GF-D8 (cell line): Measurements from ENCODE around the gene GNB2.
A peak's percentile ranks its signal among the peaks of the same experiment; 100 is the strongest.
"Not testable (repeated sequence)": the region's sequence is repeated elsewhere in the genome, so short reads cannot be mapped to it uniquely, and the experiment has no call there.

Source experiments
- DNase-seq: peaks from one replicate; lab custom pipeline; 2025; lab: John Stamatoyannopoulos, UW

Gene GNB2

DNA sequence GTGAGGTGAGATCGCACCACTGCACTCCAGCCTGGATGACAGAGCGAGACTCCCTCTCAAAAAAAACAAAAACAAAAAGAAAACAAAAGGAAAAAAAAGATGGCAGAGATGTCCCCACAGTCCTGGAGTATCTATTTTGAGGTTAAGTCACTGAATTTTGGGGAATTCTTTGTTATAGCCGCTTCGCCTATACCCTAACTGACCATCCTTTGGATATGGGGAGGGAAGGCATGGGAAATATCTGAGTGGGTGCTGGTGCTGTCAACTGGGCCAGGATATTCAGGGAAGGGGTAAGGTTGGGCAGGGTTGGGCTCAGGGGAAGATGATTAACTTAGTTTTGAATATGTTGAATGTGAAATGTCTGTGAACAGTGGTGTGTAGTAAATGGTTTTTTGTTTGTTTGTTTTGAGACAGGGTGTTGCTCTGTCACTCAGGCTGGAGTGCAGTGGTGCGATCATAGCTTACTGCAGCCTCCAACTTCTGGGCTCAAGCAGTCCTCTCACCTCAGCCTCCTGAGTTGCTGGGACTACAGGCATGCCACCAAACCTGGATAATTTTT is 8.3 kb upstream of the GNB2 start:
- DNase-seq: no peak

DNA sequence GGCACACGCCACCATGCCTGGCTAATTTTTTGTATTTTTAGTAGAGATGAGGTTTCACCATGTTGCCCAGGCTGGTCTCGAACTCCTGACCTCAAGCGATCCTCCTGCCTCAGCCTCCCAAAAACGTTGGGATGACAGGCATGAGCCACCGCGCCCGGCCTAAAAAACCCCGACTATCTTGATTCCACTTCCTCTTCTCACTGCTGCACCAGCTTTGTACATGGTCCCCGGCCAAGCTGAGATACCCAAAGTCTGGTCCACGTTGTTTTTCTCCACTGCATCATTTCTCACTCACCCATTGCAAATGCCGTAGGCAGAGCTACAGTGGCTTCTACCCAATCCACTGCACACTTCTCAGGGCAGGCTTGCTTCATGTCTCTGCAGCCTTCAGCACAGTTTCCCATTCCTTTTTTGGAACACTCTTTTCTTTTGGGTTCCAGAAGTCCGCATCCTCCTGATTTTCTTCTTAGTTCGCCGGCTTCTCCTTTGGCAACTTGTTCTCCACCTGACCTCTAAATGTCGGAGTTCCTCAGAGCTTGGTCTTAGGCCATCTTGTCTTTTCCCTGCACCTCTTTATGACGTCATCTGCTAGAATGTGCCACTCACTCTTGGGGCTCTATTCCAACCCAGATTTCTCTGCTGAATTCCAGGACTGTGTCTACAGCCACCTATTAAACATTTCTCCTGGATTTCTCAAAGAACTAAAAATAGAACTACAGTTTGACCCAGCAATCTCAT is 6.0 kb upstream of the GNB2 start:
- DNase-seq: no peak

DNA sequence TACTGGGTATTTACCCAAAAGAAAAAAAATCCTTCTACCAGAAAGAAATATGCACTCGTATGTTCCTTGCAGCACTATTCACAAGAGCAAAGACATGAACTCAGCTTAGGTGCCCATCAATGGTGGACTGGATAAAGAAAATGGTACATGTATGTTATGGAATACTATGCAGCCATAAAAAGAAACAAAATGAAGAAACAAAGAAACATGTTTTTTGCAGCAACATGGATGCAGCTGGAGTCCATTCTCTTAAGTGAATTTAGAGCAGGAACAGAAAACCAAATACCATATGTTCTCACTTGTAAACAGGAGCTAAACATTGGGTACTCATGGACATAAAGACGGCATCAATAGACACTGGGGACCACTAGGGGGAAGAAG is 5.5 kb upstream of the GNB2 start:
- no peak for DNase-seq

DNA sequence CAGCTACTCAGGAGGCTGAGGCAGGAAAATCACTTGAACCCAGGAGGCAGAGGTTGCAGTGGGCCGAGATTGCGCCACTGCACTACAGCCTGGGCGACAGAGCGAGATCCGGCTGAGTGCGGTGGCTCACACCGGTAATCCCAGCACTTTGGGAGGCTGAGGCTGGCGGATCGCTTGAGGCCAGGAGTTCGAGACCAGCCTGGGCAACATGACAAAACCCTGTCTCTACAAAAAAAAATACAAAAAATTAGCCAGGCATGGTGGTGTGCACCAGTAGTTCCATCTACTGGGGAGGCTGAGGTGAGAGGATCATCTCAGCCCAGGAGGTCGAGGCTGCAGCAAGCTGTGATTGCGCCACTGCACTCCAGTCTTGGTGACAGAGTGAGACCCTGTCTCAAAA is 4.4 kb upstream of the GNB2 start:
- DNase-seq: not testable (repeated sequence)

DNA sequence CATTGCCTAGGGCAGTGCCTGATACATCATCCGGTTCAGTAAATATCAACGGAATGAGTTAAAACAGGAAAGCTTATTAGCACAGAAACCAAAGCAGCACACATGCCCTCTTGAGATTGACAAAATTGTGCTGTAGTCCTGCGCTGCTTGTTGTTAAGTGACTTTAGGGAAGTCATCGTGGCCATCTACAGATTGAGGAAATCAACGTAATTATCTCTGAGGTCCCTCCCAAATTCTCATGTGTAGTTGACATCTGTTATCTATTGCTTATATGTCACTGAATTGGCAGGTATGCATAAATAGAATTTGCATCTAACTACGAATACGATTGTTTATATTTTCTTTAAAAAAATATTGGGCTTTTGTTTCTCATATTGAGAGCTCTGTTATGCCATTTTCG is 3.5 kb upstream of the GNB2 start:
- no peak for DNase-seq

DNA sequence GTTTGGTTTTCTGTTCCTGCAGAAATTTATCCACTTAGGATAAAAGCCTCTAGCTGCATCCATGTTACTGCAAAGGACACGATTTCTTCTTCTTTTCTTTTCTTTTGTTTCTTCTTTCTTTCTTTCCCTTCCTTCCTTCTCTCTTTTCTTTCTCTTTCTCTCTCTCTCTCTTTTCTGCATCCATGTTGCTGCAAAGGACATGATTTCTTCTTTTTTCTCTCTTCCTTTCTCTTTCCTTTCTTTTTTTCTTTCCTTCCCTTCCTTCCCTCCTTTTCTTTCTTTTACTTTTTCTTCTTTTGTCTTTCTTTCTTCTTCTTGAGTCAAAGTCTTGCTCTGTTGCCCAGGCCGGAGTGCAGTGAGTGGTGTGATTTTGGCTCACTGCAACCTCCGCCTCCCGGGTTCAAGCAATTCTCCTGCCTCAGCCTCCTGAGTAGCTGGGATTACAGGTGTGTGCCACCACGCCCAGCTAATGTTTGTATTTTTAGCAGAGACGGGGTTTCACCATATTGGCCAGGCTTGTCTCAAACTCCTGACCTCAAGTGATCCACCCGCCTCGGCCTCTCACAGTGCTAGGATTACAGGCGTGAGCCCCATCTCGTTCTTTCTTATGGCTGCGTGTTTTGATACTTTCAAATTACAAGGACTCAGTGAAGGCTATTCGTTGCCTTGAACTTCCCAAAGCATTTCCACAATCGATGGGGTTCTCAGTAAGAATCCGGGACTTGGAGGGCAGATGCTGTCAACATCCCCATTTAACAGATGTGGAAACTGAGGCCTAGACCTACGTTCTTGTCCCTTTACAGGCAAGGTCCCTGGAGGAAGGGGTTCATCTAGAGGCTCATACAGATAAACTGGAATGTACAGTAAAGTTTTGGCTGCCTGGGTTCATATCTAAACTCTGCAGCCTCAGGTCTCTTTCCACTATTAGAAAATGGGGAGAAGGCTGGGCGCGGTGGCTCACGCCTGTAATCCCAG is 1.9 kb upstream of the GNB2 start:
- DNase-seq: no peak

DNA sequence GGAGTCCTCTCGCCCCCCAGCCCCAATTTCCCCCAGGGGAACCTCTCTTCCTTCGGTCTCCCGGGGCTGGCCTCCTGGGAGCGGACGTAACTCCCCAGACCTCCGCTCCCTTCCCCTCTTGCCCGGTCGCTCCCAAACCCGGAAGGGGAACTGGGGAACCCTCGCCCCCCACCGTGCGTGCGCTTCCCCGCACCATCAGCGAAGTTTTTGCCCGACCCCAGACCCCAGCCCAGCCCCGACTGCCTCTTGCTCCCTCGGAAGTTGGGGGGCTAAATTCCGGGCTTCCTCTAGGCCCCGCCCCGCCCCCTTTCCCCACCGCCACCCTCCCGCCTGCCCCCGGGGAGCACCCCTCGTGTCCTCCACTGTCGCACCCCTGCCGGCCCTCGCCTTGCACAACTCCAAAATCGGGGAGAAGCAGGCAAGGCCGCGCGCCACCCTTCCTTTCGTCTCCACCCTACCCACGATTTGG is 436 bp downstream of the GNB2 start:
- no peak for DNase-seq

DNA sequence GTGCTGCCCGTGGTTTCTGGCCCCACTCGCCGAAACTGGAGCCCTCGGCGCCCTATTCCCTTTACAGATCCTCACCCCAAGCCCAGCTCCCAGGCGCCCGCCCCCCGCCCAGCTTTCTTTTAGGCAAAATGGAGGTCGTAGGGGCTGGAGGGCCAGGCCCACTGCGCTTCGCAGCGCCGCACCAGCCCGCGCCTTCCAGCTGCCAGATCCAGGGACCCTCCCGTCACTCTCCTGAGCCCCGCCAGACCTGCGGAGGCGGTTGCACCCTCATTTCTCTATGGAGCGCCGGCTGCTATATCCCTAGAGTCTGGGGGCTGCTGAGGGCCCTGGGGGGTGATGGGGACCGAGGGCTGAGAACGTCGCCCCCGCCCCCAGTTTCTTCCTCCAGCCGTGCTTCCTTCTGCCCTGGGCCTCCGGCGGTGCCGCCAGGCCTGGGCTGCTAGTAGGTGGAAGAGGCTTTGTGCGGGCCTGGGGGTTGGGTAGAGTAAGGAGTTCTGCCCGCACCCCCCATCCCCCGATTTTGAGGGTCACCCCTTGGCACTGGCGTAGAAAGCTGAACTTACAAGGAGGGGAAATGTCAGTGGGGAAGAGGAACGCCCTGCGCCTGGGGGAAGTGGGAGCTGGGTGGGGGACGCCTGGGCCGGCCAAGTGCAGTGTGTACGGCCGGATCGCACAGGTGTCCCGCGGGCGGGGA is 1.0 kb downstream of the GNB2 start:
- DNase-seq: no peak

DNA sequence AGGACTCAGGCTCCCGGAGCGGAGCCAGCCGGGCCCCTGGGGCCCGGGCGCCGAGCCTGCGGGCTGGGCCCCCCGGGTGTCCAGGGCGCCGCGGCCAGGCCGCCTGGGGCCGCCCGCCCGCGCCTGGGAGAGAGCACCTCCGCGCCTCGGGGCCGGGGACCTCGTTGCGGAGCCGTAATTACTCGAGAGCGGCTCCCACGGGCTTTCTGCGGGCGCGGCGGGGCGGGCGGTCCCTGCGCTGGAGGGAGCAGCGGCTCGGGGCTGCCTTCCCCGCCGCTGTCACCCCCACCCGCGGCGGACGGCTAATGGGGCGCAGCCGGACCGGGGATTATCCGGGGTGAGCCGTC is 1.5 kb downstream of the GNB2 start:
- DNase-seq: no peak

DNA sequence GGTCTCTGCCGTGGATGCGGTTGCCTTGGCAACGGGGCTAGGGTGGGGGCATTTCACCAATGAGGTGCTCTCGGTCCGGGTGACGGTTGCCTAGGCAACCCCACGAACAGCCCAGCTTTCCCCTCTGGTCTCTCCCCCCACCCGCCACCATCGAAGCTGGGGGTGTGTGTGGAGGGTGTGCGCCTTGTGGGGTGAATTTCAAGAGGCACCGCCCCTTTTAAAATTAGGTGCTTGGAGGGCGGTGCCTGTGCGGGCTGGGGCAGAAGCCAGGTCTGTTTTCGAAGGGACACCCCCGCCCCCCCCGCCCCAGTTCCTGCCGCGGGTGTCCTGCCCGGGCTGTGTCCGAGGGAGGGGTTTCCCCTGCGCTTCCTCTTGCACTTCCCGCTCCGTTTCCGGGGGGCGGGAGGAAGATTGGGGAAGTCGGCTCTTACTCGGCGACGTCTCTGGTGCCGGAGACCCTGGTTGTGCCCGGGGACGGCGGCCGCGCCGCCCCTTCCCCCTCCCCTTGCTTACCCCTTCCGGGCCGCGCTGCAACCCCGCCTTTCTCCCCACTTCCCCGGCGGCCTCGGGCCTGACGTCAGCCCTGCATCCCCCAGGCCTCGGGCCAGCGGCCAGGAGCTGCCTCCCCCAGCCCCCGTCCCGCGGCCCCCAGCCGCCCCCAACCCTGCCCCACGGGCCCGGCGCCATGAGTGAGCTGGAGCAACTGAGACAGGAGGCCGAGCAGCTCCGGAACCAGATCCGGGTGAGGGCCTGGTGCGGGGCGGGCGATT is 2.2 kb downstream of the GNB2 start:
- DNase-seq: peak; percentile 60

DNA sequence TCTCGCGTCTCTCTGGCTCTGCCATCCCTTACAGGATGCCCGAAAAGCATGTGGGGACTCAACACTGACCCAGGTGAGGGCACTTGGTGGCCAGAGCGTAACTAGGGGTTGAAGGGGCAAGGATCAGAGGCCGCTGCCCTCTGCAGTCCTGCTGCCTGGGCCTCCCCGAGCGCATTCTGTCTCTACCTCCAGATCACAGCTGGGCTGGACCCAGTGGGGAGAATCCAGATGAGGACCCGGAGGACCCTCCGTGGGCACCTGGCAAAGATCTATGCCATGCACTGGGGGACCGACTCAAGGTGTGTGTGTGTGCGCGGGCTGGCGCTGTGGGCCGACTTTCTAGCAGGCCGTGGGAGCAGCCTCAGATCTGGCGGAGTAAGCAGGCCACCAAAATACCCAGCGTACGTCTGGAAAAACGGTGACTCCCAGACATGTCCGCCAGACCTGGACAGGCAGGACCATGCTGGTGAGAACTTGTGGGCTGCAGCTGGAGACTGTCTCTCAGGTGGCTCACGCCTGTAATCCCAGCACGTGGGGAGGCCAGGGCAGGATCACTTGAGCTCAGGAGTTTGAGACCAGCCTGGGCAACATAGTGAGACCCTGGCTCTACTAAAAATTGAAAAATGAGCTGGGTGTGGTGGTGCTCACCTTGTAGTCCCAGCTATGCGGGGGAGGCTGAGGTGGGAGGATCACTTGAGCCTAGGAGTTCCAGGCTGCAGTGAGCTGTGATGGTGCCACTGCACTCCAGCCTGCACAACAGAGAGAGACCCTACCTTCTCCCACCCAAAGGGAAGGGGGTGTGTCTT is 3.2 kb downstream of the GNB2 start:
- no peak for DNase-seq

DNA sequence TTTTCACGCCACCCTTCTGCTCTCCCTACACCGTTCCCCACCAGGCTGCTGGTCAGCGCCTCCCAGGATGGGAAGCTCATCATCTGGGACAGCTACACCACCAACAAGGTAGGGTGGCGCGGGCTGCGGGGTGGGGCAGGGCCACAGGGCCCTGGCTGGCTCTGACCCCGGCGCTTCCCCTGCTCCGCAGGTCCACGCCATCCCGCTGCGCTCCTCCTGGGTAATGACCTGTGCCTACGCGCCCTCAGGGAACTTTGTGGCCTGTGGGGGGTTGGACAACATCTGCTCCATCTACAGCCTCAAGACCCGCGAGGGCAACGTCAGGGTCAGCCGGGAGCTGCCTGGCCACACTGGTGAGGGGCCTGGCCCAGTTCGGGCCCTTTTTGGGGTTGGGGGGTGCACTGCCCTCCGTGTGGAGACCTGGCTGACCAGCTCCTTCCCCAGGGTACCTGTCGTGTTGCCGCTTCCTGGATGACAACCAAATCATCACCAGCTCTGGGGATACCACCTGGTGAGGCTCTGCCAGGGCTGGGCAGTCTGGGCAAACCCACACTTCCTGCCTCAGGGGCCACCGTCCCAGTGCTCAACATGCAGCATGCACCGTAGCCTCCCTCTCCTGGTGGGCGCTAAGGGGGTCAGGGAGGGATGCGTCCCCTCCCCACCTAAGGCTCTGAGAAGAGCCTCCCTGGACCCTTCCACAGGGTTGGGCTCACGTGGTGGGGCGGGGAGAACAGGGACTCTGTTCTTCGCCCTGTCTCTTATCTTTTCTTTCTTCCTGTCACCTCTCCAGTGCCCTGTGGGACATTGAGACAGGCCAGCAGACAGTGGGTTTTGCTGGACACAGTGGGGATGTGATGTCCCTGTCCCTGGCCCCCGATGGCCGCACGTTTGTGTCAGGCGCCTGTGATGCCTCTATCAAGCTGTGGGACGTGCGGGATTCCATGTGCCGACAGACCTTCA is 4.0 kb downstream of the GNB2 start:
- DNase-seq: no peak

DNA sequence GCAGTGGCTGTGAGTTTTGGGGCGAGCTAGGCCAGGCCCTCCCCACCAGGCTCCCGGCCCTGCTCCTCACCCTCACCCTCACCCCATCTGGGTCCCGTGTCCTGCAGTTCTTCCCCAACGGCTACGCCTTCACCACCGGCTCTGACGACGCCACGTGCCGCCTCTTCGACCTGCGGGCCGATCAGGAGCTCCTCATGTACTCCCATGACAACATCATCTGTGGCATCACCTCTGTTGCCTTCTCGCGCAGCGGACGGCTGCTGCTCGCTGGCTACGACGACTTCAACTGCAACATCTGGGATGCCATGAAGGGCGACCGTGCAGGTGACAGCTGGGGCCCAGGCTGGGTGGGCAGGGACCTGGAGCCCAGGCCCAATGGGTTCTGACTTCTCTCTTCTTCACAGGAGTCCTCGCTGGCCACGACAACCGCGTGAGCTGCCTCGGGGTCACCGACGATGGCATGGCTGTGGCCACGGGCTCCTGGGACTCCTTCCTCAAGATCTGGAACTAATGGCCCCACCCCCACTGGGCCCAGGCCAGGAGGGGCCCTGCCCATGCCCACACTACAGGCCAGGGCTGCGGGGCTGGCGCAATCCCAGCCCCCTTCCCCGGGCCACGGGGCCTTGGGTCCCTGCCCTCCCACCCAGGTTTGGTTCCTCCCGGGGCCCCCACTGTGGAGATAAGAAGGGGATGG is 4.9 kb downstream of the GNB2 start:
- DNase-seq: no peak

DNA sequence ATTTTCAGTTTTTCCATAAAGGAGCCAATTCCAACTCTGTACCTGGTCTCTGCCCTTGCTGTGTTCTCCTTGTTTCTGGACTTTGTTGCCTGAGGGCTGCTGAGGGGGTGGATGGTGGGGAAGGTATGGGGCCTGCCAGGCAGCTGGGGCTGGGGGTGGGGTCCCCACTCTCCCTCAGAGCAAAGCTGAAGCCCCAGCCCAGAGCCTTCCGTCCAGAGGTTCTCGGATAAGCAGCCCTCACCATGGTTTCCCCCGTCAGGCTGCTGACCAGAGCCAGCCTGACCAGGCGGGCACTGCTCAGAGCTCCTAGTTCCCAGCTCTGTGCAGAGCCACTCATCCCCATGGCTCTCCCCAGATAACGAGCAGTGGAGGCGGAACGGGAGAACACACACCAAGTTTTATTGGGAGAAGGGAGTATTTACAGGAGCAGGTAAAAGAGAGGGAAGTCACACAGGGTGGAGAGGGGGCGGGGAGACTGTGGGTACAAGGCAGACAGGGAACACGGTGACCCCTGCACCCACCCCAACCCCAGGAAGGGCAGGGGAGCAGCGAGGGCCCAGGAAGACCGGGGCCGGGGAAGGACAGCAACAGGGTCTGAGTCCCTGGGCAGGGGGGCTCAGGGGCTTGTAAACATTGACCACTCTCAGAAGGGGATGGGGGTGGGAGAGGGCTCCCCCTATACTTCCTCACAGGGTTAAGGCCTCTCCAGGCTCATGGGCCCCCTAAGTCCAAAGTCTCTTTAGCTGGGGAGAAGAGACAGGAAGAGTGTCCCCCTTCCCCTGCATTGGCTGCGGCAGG is 5.8 kb downstream of the GNB2 start:
- DNase-seq: no peak

DNA sequence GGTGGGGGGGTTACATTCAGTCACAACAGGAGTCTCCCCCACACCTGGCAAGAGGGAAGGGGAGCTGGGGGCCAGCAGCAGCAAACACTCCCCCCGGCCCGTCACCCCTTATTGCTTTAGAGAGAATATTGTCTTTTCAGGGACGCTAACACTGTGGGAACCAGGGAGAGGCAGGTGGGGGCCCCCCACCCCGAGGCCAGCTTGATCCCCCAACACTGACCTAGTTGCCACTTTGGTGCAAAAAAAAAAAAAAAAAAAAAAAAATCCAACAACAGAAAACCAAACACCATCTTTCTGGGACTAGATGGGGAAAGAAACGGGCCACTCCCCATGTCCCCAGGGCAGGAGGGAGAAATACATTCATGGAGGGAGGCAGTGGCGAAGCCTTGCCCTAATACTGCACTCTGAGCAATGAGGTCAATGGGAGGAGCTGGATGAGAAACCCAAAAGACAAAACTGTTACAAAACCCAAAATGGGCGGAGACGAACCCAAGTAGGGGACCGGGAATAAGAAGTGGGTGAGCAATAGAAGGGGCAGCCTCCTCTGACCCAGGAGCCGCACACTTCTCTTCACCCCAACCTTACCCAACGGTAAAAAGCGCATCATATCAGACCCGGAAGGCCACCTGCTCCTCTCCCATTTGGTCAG is 6.5 kb downstream of the GNB2 start:
- no peak for DNase-seq

DNA sequence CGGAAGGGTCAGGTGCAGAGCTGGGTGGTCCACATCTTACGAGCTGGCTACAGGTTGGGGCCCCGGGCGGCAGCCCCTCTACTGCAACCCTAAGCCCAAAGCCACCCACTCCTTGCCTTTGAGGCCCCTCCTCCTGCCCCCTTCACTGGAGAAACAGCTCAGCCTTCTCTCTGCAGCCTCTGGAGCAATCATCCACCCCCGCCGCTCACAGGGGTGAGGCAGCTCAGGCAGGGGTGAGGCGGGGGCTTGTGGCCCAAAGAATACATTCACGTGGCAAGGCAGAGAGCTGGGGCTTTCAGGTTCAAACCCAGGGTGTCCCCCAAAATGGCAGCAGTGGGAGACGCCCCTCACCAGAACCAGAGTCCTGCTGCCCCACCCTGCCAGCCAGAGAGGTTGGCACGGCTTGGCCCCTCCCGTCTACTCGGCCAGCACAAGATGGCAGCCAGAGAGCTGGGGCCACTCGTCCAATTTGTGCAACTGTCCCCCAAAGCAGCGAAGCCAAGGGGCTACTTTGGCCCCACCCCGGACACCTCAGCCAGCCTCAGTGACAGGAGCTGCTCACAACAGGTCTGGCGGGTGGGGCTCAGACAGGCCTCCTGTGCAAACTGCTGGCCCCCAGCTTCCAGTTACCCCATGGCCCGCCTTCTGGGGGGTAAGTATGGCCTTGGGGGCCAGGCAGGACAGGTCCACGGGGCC is 7.2 kb downstream of the GNB2 start:
- no peak for DNase-seq
